GM06990 (cell line): ENCODE measurements around the gene FRAS1.
A peak's percentile ranks its signal among the peaks of the same experiment; 100 is the strongest.

Experiments
- DNase-seq: peaks from one replicate; pipeline ENCODE4 v3.0.0-alpha.2; 2011; ENCODE audit not compliant: insufficient read length; ENCODE audit errors: extremely low read depth
- H3K27me3 ChIP-seq: replicated peaks from 2 replicates; pipeline ENCODE4 v1.6.0; 2011; ENCODE audit warnings: low read length; ENCODE audit not compliant: control insufficient read depth, insufficient read depth
- H3K36me3 ChIP-seq: 2 replicates; pipeline ENCODE4 v1.5.1; 2011; ENCODE audit warnings: low read length; ENCODE audit not compliant: control insufficient read depth, insufficient read depth
- H3K4me3 ChIP-seq: replicated peaks from 2 replicates; pipeline ENCODE4 v1.5.1; 2011; ENCODE audit warnings: low read depth, mild to moderate bottlenecking, control low read depth, low read length
- TF ChIP-seq, protein P1 (sequence below): IDR thresholded peaks from 2 replicates; pipeline ENCODE4 v1.5.1; 2011; ENCODE audit warnings: low read length, control low read depth, mild to moderate bottlenecking, inconsistent platforms; ENCODE audit not compliant: insufficient read depth, poor library complexity, severe bottlenecking

FRAS1 gene

DNA sequence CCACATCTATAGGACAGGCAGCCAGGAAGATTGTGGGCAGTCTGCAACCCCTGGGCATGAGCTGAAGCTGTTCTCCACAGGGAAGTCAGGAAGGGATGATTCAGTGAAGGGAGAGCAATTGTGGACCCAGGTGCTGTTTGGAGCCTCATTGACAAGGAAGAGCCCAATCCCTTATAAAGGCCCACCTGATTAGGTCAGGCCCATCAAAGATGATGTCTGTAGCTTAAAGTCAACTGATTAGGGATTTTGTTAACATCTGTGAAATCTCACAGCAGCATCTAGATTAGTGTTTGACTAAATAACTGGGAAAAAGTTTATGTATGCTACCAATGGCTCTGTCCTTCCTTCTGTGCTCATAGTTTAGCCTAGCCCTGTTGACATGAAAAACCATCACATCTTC is 127.5 kb downstream of the FRAS1 start:
- no peaks in the 10 kb centered on the region for H3K27me3 ChIP-seq
- H3K36me3 ChIP-seq, result no peaks in the 10 kb centered on the region
- DNase-seq, result no peak
- H3K4me3 ChIP-seq, result no peak overlapping the region
- TF ChIP-seq, protein P1, sequence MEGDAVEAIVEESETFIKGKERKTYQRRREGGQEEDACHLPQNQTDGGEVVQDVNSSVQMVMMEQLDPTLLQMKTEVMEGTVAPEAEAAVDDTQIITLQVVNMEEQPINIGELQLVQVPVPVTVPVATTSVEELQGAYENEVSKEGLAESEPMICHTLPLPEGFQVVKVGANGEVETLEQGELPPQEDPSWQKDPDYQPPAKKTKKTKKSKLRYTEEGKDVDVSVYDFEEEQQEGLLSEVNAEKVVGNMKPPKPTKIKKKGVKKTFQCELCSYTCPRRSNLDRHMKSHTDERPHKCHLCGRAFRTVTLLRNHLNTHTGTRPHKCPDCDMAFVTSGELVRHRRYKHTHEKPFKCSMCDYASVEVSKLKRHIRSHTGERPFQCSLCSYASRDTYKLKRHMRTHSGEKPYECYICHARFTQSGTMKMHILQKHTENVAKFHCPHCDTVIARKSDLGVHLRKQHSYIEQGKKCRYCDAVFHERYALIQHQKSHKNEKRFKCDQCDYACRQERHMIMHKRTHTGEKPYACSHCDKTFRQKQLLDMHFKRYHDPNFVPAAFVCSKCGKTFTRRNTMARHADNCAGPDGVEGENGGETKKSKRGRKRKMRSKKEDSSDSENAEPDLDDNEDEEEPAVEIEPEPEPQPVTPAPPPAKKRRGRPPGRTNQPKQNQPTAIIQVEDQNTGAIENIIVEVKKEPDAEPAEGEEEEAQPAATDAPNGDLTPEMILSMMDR, result no peak

DNA sequence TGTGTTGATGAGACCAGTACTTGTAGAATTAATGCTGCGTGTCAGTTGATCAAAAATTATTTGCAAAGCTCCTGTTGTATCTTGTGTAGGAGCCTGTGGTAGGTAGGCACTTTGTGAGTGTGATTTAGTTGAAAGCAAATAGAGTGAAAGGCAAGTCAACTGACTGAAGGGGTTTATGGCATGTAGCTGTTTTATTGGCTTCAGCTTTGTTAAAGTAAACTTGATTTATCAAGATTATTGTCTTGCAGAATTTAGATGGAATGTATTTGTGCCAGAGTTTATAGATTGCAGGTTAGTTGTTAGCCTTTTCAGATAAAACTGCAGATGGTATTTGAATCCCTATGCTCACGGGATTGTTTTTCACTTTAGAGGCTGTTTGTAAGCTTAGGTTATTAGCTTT is 128.0 kb downstream of the FRAS1 start:
- DNase-seq, result no peak
- H3K4me3 ChIP-seq, result no peak overlapping the region
- TF ChIP-seq, protein P1, result no peak
- no peaks in the 10 kb centered on the region for H3K36me3 ChIP-seq
- no peaks in the 10 kb centered on the region for H3K27me3 ChIP-seq

DNA sequence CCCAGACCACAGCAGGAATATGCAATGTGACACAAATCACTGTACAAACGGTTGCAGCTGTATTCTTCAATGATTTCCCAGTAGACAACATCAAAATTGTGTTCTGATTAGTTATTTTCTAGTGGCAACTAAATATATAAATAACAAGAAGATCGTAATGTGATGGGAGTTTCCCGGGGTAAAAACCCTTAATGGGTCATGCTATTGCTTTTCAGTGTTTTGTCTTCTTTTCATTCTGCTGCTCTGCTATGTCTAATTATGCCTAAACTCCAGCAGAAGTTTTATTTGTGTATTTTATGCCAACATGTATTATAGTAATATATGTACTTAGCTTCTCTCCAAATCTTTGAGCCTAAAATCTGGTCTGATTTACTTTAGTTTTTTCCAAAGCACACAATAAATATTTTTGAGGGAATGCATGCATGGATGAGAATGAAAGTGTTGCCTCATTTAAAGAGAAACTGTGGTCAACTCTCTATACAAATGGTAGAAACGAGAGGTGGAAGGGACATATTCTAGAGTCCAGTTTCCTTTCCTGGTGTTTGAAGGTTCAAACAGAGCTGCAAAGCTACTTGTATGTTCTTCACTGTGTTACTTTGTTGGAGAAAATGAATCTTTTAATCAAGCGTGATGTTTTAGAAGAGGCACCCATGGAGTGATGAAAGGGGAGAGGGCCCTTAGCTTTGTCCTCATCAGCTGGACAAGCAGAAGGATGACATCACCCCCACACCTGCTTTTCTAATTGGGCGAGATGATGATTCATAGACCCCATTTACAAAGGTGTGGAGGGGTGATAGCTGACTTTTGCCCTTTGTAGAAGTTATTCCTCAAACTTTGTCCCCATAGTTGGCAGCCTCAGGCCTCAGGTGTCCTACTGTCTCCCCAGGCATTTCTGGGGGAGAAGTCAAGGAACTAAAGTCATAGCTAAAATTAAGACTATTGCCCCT is 129.7 kb downstream of the FRAS1 start:
- DNase-seq, result peak; percentile 8
- TF ChIP-seq, protein P1, result no peak
- Histone ChIP-seq H3K36me3 (no peaks in the 10 kb centered on the region), H3K4me3 (no peak overlapping the region), H3K27me3 (no peaks in the 10 kb centered on the region)

DNA sequence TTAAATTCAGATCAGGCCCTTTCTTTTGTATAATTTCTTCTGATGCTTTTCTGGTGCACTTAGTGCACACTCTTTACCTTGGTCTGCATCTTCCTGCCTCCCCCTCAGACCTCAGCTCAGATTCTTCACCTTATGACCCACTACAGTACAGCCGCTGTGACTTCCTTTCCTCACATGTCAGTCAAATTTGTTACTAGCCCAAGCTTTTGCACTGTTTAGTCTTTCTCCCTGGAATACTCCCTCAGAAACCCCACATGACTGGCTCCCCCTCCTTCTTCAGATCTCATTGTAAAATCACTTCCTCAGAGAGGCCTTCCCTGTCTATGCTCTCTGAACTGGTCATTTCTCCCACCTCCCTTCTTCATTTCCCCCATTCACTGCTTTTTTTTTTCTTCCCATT is 132.9 kb downstream of the FRAS1 start:
- DNase-seq, result no peak
- TF ChIP-seq, protein P1, result no peak

DNA sequence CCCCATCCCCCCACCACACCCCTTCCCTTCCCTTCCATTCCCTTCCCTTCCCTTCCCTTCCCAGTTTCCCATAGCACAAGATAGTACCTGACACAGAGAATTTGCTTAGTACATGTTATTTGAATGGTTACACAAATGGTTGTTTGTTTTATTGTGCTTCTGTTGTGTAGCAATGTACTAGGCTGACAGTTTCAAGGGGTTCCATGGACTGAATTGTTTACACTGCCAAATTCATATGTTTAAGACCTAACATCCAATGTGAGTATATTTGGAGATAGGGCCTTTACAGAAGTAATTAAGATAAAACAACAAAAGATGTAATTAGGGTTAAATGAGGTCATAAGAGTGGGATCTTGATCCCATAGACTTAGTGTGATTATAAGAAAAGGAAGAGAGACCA is 133.5 kb downstream of the FRAS1 start:
- no peaks in the 10 kb centered on the region for H3K36me3 ChIP-seq
- no peak for DNase-seq
- TF ChIP-seq, protein P1, result no peak
- H3K27me3 ChIP-seq, result no peaks in the 10 kb centered on the region
- no peak overlapping the region for H3K4me3 ChIP-seq

More for the DNA sequence above, 132.9 kb downstream of the FRAS1 start:
- Histone ChIP-seq H3K27me3 (no peaks in the 10 kb centered on the region), H3K36me3 (no peaks in the 10 kb centered on the region), H3K4me3 (no peak overlapping the region)

DNA sequence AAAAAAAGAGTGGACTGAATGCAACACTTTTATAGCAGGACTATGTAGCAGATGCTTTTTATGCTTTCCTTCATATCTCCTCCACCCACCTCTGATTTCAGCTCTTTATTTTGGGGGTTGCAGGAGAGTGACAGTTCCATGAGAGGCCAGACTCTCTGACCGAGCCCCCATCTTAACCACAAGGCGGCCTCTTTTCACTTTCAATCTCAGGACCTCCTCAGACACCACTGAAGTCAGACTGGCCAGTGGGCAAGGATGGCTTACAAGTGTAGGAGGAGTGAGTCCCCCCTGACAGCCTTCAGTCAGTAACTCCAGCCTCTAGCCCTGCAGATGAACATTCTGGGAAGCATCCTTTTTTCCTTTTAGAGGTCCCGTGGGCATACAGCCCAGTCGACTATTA is 140.8 kb downstream of the FRAS1 start:
- no peak for DNase-seq
- TF ChIP-seq, protein P1, result no peak
- Histone ChIP-seq H3K27me3 (no peaks in the 10 kb centered on the region; the same call in none of the 2 replicates), H3K36me3 (no peaks in the 10 kb centered on the region), H3K4me3 (no peak overlapping the region)
